Hippocampal formation (tissue), 2 donors: ENCODE results near the gene AKAP3.

Source experiments
- DNase-seq, 2 donors: peaks; one replicate each; lab custom pipeline; 2025; lab: John Stamatoyannopoulos, UW

AKAP3 gene

DNA sequence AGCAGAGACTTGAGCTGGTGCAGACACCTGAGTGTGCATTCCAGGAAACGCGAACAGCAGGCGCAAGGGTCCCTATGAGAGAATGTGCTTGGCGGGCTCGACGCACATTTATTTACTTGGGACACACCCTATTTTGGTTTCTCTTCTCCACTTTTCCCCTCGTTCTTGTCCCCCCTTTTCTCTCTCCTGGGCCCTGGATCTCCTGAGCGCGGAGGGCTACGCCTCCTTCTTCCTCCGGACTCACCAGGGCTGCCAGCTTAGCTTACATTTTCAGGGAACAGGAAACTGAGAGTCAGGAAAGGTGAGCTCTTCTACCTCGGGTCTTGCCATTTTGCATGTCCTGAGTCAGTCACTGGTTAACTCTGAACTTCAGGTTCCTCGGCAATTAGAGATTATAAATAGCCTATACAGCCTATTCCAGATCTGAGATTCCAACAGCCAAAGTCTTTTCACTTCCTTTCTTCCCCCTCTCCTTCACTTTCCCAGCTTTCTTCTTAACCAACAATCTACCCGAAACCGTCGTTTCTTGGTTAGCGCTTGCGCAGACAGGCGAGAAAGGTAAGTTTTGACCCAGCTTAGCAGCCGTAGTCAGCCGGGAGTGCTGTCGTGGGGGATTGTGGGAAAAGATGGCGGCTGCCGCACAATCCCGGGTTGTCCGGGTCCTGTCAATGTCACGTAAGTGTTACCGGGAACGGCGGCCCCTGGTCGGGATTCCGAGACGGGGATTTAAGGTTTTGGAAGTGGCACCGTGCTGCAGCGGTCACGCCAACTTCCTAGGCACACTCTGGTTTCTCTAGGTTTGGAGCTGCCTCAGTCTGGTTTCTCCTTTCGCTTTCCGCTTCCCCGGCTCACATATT is at the start of gene AKAP3, which contains the start of gene NDUFA9:
TSS of gene AKAP3 (minus strand) at position 551 of the 857 bp plus-strand sequence. CDS start 10,855 bp downstream, outside the sequence.
TSS of gene NDUFA9 (plus strand) at position 614 of the 857 bp plus-strand sequence. CDS start at position 627, 13 bp downstream.
- peak; percentile 74 to 82 for DNase-seq

DNA sequence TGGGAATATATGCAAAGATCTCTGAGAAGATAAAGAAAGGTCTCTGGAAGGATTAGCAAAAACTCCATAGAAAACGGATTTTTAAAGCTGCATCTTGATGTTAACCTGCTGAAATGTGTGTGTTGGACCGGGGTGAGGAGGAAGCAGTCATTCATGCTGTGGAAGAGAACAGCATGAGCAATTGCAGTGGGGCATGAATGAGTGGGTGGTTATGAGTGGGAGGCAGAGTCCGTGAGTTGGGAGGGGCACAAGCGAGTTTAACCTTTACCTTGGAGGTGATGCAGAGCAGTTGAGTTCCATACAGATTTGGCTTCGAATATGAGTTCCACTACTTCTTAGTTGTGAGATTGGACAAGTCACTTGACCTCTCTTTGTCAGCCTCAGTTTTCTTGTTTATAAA is 41.9 kb upstream of the AKAP3 start:
- DNase-seq, result no peak

DNA sequence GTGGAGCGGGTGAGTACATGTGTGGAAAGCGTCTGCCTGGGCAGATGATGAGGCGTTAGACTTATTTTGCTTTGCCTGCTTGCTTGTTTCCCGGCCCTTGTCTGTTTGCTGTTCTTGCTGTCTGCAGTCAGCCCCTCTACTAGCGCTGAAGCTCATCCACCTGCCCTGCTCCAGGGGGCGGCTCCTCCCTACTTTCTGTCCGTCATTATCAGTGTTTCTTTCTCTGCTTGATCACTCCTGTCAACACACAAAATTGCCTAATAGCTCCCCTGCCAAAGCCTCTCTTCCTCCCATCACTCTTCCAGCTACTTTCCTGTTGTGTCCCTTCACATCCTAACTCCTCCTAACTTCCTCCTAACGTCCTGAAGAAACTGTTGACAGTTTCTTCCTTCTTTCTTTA is 36.5 kb upstream of the AKAP3 start:
- no peak for DNase-seq

GRCh38 chr12:4681732-4682131 is 32.9 kb upstream of the AKAP3 start:
- no peak for DNase-seq

- no peak for DNase-seq
Observed at GRCh38 chr12:4679711-4680110, 30.9 kb upstream of the AKAP3 start.

DNA sequence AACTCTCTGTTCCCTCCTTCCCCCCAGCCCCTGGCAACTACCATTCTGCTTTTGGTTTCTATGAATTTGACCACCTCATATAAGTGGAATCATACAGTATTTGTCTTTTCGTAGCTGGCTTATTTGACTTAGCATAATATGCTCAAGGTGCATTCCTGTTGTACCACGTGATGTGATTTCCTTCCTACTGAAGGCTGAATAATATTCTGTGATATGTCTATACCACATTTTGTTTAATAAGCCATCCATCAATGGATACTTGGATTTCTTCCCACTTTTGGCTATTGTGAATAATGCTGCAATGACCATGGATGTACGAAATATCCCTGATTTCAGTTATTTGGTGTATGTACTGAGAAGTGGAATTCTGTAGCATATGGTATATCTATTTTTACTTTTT is 16.4 kb upstream of the AKAP3 start:
- DNase-seq, result no peak

DNA sequence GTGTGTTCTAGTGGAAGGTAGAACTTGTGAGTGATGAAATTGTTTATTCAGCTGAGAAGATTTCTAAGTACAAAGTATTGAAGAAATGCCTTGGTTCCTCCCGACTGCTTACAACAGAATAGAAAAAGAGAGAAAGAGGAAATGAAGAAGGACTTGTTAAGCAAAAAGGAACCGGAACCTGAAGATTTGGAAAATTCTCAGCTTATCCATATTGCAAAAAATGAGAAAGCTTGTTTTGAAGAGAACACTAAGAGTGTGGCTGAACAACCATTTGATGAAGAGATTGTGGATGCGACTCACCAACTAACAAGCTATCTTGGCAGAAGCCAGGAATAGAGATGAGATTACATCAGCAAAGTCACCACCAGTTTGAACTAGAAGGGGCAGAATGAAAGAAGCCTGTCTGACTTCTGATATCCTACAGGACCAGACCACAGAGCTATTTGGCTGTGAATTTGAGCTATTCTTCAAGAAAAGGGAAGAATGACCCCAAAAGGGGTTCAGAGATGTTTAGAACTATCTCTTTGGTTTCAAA is 15.2 kb upstream of the AKAP3 start:
- DNase-seq, result no peak

- DNase-seq, result no peak
Observed at GRCh38 chr12:4653691-4654090, 4.8 kb upstream of the AKAP3 start.

DNA sequence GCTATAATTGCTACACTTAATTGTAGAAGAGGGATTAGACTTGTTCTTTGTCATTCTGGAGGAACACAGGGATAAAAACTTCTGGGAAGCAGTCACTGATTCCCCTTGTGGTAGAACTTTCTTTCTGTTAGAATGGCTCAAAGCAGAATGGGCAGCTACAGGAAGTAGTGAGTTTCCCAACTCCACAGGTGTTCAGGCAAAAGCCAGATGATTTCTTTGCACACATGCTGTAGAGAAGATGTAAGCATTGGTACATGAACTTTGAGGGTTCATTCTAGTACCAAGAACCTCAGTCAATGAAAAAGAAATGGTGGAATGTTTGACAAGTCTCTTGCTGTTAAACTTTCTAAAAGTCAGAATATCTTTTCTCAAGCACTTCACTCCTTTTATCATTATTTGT is 4.4 kb upstream of the AKAP3 start:
- DNase-seq, result no peak

- no peak for DNase-seq
Observed at GRCh38 chr12:4649358-4649661, 459 bp upstream of the AKAP3 start.

- DNase-seq, result no peak
Observed at GRCh38 chr12:4648104-4648500, 749 bp downstream of the AKAP3 start.

DNA sequence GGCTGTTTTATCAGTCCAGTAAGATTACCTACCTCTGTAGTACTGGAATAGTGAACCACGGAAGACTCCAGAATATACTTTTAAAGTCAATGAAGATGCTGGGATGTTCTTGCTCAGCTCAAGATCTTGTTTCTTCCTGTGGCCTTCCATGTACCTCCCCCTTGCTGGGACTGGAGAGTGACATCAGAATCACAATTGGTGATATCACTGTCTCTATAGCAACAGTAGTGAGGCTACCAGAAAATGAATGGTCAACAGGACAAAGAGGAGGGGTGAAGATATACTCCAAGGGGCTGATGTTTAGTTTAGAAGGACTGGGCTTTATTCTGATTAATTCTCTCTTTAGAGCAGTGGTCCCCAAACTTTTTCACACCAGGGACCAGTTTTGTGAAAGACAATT is 3.8 kb downstream of the AKAP3 start:
- DNase-seq, result no peak

GRCh38 chr12:4643747-4644146 is 5.1 kb downstream of the AKAP3 start:
- no peak for DNase-seq

- DNase-seq, result no peak
Observed at GRCh38 chr12:4630262-4630661, 18.6 kb downstream of the AKAP3 start.

GRCh38 chr12:4628406-4628805 is 20.4 kb downstream of the AKAP3 start:
- no peak for DNase-seq

GRCh38 chr12:4626543-4626942 is 22.3 kb downstream of the AKAP3 start:
- DNase-seq, result no peak

DNA sequence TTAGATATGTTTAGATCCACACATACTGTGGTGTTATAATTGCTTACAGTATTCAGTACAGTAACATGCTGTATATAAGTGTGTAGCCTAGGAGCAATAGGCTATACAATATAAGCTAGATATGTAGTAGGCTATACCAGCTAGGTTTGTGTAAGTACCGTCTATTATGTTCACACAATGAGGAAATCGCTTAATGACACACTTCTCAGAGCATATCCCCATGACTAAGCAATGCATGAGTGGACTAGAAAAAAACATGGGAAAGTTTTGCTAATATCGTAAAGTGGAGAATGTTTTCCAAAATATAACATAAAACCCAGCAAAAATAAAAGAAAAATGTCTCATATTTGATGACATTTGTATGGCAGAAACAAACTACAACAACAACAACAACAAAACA is 27.3 kb downstream of the AKAP3 start:
- no peak for DNase-seq

DNA sequence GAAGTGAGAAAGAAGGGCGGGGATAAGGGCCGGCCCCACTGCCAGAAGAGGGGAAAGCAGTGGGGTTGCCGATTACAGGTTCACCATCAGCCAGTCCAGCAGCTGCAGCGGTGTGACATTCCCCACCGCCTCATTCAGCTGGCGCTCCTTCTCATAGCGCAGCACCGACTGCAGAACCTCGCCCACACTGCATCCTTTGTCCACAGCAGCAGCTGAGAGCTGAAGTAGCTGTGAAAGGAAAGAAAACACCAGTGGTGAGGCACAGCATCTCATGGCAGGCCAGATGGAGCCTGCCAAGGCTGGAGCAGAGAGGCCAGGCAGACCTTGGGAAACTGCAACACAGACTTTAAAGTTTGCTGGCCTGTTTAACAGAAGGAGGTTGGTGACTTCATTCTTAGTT is 33.2 kb downstream of the AKAP3 start:
- peak; percentile 17 to 37 for DNase-seq

- no peak for DNase-seq
Observed at GRCh38 chr12:4610481-4610880, 38.4 kb downstream of the AKAP3 start.

GRCh38 chr12:4609071-4609470 is 39.8 kb downstream of the AKAP3 start:
- DNase-seq, result no peak

- no peak for DNase-seq
Observed at GRCh38 chr12:4607056-4607455, 41.8 kb downstream of the AKAP3 start.

DNA sequence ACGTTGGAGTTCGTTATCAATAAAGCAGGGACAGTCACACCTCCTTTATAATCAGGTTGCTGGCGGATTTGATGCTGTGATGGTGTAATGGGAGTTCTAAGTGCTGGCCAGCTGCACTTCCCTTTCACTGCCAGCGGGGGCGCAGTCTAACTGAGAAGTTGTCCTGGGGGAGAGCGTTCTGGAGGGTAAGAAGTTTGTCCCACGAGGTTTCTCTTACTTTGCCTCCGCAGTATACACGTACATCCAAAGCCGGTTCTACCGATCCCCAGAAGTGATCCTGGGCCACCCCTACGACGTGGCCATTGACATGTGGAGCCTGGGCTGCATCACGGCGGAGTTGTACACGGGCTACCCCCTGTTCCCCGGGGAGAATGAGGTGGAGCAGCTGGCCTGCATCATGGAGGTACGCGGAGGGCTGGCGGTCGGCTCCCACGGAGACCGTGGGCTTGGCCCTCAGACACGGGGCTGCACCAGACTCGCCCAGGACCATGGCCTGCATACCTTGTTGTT is 44.1 kb downstream of the AKAP3 start:
- peak; percentile 78 to 90 for DNase-seq

DNA sequence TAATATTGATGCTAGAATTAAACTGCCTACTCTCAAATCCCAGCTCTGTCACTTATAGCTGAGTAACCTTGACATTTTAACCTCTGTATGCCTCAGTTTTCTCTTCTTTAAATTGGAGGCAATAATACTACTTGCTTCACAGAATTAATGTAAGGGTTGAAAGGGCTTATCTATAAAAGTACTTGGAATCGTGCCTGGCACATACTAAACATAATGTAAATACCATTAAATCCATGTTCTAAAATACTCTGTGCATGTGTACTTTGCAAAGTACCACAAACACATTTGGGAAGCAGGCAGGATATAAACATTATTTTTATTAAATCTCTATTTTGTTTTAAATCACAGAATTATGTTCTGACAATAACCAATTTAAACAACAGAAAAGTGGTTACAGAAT is 44.9 kb downstream of the AKAP3 start:
- no peak for DNase-seq

GRCh38 chr12:4603421-4603820 is 45.4 kb downstream of the AKAP3 start:
- no peak for DNase-seq
